ENCODE measurements around the gene MGAT5.

MGAT5 gene

GRCh38 chr2:134257509-134257908, 3.6 kb downstream of the MGAT5 start:
- no peak for DNase-seq (ENCODE audit: low read depth)
- no peak overlapping the region for H3K4me3 ChIP-seq (ENCODE audit: low read depth, low read length)
- no peak for TF ChIP-seq CTCF (IDR thresholded peaks at IDR 0.05; ENCODE audit: low read depth, low read length)
- no peak for TF ChIP-seq MYC (IDR thresholded peaks at IDR 0.05; ENCODE audit: low read depth, low read length)
- no peak for TF ChIP-seq POLR2A (IDR thresholded peaks at IDR 0.05; ENCODE audit: extremely low read depth, insufficient read length)
- no peak for TF ChIP-seq MAX (IDR thresholded peaks at IDR 0.05; ENCODE audit: low read depth, low read length)

- TF ChIP-seq CTCF (IDR thresholded peaks at IDR 0.05; ENCODE audit: low read depth, low read length) (no peak), MAX (IDR thresholded peaks at IDR 0.05; ENCODE audit: low read depth, low read length) (no peak), POLR2A (IDR thresholded peaks at IDR 0.05; ENCODE audit: extremely low read depth, insufficient read length) (no peak), MYC (IDR thresholded peaks at IDR 0.05; ENCODE audit: low read depth, low read length) (no peak)
- DNase-seq (ENCODE audit: low read depth): no peak
- no peak overlapping the region for H3K4me3 ChIP-seq (ENCODE audit: low read depth, low read length)
These were observed 4.3 kb downstream of the MGAT5 start for GRCh38 chr2:134257965-134258683.

GRCh38 chr2:134258684-134259388, 5.0 kb downstream of the MGAT5 start:
- H3K4me3 ChIP-seq (ENCODE audit: low read depth, low read length): no peak overlapping the region
- DNase-seq (ENCODE audit: low read depth): no peak
- TF ChIP-seq MYC (IDR thresholded peaks at IDR 0.05; ENCODE audit: low read depth, low read length): no peak
- no peak for TF ChIP-seq CTCF (IDR thresholded peaks at IDR 0.05; ENCODE audit: low read depth, low read length)
- TF ChIP-seq MAX (IDR thresholded peaks at IDR 0.05; ENCODE audit: low read depth, low read length): no peak

- no peak overlapping the region for H3K4me3 ChIP-seq (ENCODE audit: low read depth, low read length)
- no peak for DNase-seq (ENCODE audit: low read depth)
- TF ChIP-seq POLR2A (IDR thresholded peaks at IDR 0.05; ENCODE audit: extremely low read depth, insufficient read length) (no peak), MYC (IDR thresholded peaks at IDR 0.05; ENCODE audit: low read depth, low read length) (no peak), MAX (IDR thresholded peaks at IDR 0.05; ENCODE audit: low read depth, low read length) (no peak), CTCF (IDR thresholded peaks at IDR 0.05; ENCODE audit: low read depth, low read length) (no peak)
These were observed 5.7 kb downstream of the MGAT5 start for GRCh38 chr2:134259571-134259970.

- DNase-seq (ENCODE audit: low read depth): no peak
- H3K4me3 ChIP-seq (ENCODE audit: low read depth, low read length): no peak overlapping the region
- TF ChIP-seq MAX (IDR thresholded peaks at IDR 0.05; ENCODE audit: low read depth, low read length) (no peak), POLR2A (IDR thresholded peaks at IDR 0.05; ENCODE audit: extremely low read depth, insufficient read length) (no peak), MYC (IDR thresholded peaks at IDR 0.05; ENCODE audit: low read depth, low read length) (no peak), CTCF (IDR thresholded peaks at IDR 0.05; ENCODE audit: low read depth, low read length) (no peak)
These were observed 6.1 kb downstream of the MGAT5 start for GRCh38 chr2:134259994-134260393.

Data from NB4 (cell line).